Stomach smooth muscle (tissue), 2 donors: ENCODE results near the gene CDC42SE2.
"Not testable (repeated sequence)": the region's sequence is repeated elsewhere in the genome, so short reads cannot be mapped to it uniquely, and the experiment has no call there.

Source experiments
- H3K27ac ChIP-seq: one replicate; pipeline ENCODE4 v1.7.0; 2013; ENCODE audit warnings: mild to moderate bottlenecking, low read length, inconsistent platforms
- H3K27me3 ChIP-seq, 2 donors: one replicate each; pipeline ENCODE4 v1.7.0; 2013; ENCODE audit warnings: low read length in 2 of 2; ENCODE audit not compliant: insufficient read depth in 2 of 2, control insufficient read depth in 1 of 2
- H3K36me3 ChIP-seq, 2 donors: one replicate each; pipeline ENCODE4 v1.7.0; 2013; ENCODE audit warnings: low read length in 2 of 2; ENCODE audit not compliant: control insufficient read depth in 2 of 2, insufficient read depth in 2 of 2
- H3K4me1 ChIP-seq: one replicate; pipeline ENCODE4 v1.7.0; 2013; ENCODE audit warnings: low read length; ENCODE audit not compliant: control insufficient read depth, insufficient read depth
- H3K4me3 ChIP-seq, 2 donors: one replicate each; pipeline ENCODE4 v1.7.0; 2013; ENCODE audit warnings: low read length in 2 of 2
- H3K9ac ChIP-seq, 2 donors: one replicate each; pipeline ENCODE4 v1.7.0; 2013; ENCODE audit warnings: low read length in 2 of 2, mild to moderate bottlenecking in 1 of 2
- H3K9me3 ChIP-seq, 2 donors: one replicate each; pipeline ENCODE4 v1.7.0; 2013; ENCODE audit warnings: low read length in 2 of 2; ENCODE audit not compliant: control insufficient read depth in 2 of 2
- donor health status: healthy.
- donor health status: Pancreatic carcinoma.

The CDC42SE2 gene

DNA sequence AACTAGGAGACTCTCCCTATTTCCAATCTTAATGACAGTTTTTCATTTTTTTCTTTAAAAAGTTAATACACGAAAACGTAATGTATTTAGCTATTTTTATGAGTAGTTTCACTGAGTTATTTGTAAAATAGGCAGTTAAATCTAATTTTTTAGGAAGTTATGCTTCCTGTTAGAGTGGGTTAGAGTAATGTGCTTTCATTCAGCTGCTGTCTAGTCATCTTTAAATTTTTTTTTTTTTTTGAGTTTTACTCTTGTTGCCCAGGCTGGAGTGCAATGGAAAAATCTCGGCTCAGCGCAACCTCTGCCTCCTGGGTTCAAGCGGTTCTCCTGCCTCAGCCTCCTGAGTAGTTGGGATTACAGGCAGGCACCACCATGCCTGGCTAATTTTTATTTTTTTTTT is 34.0 kb downstream of the CDC42SE2 start:
- no peak overlapping the region for H3K9ac ChIP-seq

DNA sequence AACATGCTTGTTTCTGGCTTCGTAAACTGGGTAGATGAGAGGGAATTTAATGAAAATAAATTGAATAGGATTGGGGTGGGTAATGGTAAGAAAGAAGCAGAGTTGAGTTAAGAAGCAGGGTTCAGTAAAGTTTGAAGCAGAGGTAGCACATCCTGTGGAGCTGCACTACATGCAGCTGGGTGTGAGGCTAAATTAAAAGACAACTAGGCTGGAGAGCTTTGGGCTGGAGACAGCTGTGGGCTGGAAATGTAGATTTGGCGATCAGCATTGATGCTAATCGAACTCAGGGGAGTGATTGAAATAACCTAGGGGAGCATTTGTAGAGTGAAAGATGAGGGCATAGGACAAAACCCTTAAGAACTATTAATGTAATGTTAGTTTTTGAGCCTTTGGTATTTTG is 35.6 kb downstream of the CDC42SE2 start:
- Histone ChIP-seq H3K27me3 (no peaks in the 10 kb centered on the region), H3K36me3 (no peaks in the 10 kb centered on the region), H3K27ac (no peak overlapping the region), H3K4me3 (no peak overlapping the region), H3K9ac (no peak overlapping the region), H3K4me1 (no peaks in the 10 kb centered on the region), H3K9me3 (no peaks in the 10 kb centered on the region)

More for the DNA sequence above, 34.0 kb downstream of the CDC42SE2 start:
- Histone ChIP-seq H3K9me3 (no peaks in the 10 kb centered on the region), H3K27ac (no peak overlapping the region), H3K4me1 (no peaks in the 10 kb centered on the region), H3K27me3 (no peaks in the 10 kb centered on the region), H3K4me3 (no peak overlapping the region), H3K36me3 (no peaks in the 10 kb centered on the region)

DNA sequence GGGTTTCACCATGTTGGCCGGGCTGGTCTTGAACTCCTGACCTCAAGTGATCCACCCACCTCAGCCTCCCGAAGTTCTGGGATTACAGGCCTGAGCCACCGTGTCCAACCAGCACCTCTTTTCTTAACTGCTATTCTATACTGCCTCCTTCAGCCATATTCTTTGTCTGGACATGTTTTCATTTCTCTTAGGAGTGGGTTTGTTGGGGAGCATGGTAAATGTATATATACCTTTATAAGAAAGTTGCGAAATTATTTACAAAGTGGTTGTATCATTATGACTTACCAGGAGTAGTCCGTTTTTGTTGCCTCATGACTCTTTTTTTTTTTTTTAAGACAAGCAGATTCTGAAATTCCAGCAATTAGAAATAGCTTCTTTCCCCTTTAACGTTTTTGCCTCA is 38.7 kb downstream of the CDC42SE2 start:
- Histone ChIP-seq H3K27me3 (no peaks in the 10 kb centered on the region), H3K9me3 (no peaks in the 10 kb centered on the region), H3K36me3 (no peaks in the 10 kb centered on the region), H3K27ac (no peak overlapping the region), H3K9ac (no peak overlapping the region), H3K4me3 (no peak overlapping the region), H3K4me1 (no peaks in the 10 kb centered on the region)

DNA sequence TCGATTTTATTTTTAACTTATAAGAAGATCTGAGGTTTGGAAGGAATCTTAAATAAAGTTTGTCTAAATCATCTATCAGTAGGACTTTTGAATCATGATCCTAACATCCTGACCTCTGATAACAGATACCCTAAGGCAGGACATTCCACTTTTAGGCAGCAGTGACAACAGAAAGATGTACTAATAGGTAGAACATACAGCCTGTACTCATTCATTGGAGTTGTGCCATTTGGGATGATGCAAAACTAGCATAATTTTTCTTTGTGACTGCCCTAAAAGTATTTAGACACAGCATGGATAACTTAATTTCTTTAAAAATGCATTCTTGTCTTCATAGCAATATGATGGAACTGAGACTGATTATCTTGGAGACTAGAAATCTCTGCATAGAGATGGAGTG is 39.7 kb downstream of the CDC42SE2 start:
- Histone ChIP-seq H3K36me3 (no peaks in the 10 kb centered on the region), H3K9ac (no peak overlapping the region), H3K27ac (no peak overlapping the region)

DNA sequence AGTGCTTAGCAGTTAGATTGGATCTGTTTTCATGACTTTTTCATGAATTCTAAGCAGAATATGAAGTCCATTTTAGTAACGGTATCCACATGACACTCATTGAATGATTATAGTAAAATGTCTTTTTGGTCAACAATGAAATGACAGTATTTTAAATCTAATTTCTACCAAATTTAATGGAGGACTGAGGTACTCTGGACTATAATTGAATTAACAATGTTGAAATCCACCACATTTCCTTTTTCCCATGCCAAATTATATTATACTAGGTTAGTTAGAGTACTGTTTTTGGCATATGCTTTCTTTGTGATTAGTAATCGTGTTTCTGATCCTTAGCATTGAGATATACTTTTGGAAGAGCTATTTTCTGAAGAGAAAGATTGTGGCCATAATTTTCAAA is 40.6 kb downstream of the CDC42SE2 start:
- H3K4me1 ChIP-seq: no peaks in the 10 kb centered on the region
- H3K36me3 ChIP-seq: no peaks in the 10 kb centered on the region
- H3K9ac ChIP-seq: no peak overlapping the region
- H3K27me3 ChIP-seq: no peaks in the 10 kb centered on the region
- no peak overlapping the region for H3K27ac ChIP-seq
- H3K4me3 ChIP-seq: no peak overlapping the region
- no peaks in the 10 kb centered on the region for H3K9me3 ChIP-seq

More for the DNA sequence above, 39.7 kb downstream of the CDC42SE2 start:
- no peaks in the 10 kb centered on the region for H3K4me1 ChIP-seq
- no peak overlapping the region for H3K4me3 ChIP-seq
- H3K27me3 ChIP-seq: no peaks in the 10 kb centered on the region
- H3K9me3 ChIP-seq: no peaks in the 10 kb centered on the region

DNA sequence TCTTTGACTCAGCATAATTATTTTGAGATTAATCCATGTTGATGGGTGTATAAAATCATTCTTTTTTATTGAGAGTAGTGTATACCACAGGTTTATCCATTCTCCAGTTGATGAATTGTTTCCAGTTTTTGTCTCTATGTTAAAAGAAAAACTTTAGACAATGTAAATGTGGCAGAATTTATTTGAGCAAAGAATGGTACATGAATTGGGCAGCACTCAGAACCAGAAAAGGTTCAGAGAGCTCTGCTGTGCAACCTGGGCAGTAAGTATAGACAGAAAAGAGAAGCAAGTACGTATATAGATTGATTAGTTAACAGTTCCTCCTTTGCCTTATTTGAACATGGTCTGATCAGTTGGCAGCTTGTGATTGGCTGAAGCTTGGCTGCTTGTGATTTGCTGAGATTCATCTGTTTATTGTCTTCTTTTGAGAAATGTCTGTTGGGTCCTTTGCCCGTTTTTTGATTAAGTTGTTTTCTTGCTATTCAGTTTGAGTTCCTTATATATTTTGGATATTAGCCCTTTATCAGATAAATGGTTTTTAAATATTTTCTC is 41.4 kb downstream of the CDC42SE2 start:
- Histone ChIP-seq H3K9ac (no peak overlapping the region), H3K4me3 (no peak overlapping the region), H3K9me3 (no peaks in the 10 kb centered on the region), H3K27ac (no peak overlapping the region), H3K4me1 (no peaks in the 10 kb centered on the region), H3K36me3 (no peaks in the 10 kb centered on the region), H3K27me3 (no peaks in the 10 kb centered on the region)

DNA sequence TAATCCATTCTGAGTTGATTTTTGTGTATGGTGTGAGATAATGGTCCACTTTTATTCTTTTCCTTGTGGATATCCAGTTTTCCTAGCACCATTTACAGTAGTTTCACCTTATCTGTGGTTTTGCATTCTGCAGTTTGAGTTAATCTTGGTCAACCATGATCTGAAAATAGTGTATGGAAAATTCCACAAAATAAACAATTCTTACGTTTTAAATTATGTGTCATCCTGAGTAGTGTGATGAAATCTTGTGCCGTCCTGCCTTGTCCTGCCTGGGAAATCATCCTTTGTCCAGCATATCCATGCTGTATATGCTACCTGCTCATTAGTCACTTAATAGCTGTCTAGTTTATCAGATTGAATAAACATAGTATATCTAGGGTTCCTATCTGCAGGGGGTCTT is 42.1 kb downstream of the CDC42SE2 start:
- no peaks in the 10 kb centered on the region for H3K27me3 ChIP-seq
- no peaks in the 10 kb centered on the region for H3K9me3 ChIP-seq
- H3K36me3 ChIP-seq: no peaks in the 10 kb centered on the region
- H3K4me1 ChIP-seq: no peaks in the 10 kb centered on the region
- H3K4me3 ChIP-seq: no peak overlapping the region
- no peak overlapping the region for H3K27ac ChIP-seq
- H3K9ac ChIP-seq: no peak overlapping the region

DNA sequence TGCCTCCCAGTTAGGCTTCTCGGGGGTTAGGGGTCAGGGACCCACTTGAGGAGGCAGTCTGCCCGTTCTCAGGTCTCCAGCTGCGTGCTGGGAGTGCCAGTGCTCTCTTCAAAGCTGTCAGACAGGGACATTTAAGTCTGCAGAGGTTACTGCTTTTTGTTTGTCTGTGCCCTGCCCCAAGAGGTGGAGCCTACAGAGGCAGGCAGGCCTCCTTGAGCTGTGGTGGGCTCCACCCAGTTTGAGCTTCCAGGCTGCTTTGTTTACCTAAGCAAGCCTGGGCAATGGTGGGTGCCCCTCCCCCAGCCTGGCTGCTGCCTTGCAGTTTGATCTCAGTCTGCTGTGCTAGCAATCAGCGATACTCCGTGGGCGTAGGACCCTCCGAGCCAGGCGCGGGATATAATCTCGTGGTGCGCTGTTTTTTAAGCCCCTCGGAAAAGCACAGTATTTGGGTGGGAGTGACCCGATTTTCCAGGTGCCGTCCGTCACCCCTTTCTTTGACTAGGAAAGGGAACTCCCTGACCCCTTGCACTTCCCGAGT is 48.5 kb downstream of the CDC42SE2 start:
- not testable (repeated sequence) for H3K27ac ChIP-seq

DNA sequence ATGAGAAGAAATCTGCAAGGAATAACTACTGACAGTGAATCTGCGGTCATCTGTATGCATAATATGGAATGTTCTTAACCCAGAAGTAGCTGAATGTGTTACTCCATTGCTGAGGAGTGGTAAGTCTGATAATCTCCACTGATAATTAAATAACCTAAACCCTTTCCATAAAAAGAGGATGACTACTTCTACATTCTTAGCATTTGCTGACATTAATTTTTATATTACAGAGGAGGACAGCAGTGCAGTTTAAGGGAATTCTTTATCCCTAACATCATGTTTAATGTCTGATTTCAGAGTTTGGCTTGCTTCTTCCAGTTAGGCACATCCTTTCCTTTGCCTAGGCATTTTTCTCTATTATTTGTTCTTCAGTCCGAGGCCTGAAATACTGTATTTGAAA is 52.2 kb downstream of the CDC42SE2 start:
- Histone ChIP-seq H3K9ac (no peak overlapping the region), H3K27me3 (no peaks in the 10 kb centered on the region), H3K36me3 (peaks cover 0 to 3% of the 10 kb centered on the region in 2 donors), H3K4me1 (no peaks in the 10 kb centered on the region), H3K4me3 (no peak overlapping the region), H3K27ac (no peak overlapping the region), H3K9me3 (no peaks in the 10 kb centered on the region)

More for the DNA sequence above, 48.5 kb downstream of the CDC42SE2 start:
- H3K9ac ChIP-seq, H3K4me1 ChIP-seq, H3K27me3 ChIP-seq, H3K36me3 ChIP-seq, H3K9me3 ChIP-seq, H3K4me3 ChIP-seq: not testable (repeated sequence)

DNA sequence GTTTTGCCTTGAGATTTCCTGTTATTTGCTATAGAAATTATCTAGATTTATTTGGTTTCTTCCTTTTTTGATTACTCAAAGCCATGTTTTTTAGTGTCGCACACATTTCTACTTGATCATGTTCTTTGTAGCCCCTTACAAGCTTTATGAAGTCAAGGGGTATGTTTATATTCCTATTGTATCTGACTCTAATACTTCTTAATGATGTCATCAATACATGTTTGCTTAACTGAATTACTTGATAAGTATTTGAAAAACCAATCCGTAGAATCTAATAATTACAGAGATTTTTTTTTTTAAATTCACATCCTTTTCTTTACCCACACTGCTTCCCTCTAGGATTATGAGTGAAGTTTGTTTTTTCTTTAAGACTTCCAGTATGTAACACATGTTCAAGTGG is 53.0 kb downstream of the CDC42SE2 start:
- no peaks in the 10 kb centered on the region for H3K4me1 ChIP-seq
- H3K27ac ChIP-seq: no peak overlapping the region
- H3K36me3 ChIP-seq: peaks cover 0 to 3% of the 10 kb centered on the region in 2 donors
- no peak overlapping the region for H3K9ac ChIP-seq
- H3K27me3 ChIP-seq: no peaks in the 10 kb centered on the region
- no peaks in the 10 kb centered on the region for H3K9me3 ChIP-seq
- H3K4me3 ChIP-seq: no peak overlapping the region

DNA sequence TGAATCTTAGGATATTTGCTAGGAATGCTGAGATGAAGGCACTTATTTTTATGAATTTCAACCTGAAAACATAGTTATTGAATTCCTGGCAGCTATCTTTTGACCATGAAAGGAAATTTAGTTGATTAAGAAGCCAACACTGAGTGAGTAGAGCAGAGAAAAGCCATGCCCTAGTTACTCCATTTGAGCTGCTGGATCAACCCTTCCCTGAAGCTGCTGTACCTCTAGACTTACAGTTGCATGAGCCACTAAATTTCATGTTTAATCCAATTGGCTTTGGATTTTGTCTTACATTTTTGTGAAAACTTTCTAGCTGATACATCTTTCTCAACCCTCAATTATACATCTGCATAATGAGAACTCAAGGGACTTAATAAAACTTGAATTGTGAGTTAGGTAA is 54.6 kb downstream of the CDC42SE2 start:
- Histone ChIP-seq H3K27ac (no peak overlapping the region), H3K36me3 (peaks cover 0 to 3% of the 10 kb centered on the region in 2 donors), H3K27me3 (no peaks in the 10 kb centered on the region), H3K4me1 (no peaks in the 10 kb centered on the region), H3K4me3 (no peak overlapping the region), H3K9me3 (no peaks in the 10 kb centered on the region), H3K9ac (no peak overlapping the region)
